GM23338 (cell line): ENCODE measurements around the gene ABCA12. TPM values are rescaled to one million over a fixed set of nuclear protein-coding genes. Genes with fewer than 3 reads are reported as not detected.

Source experiments
- ATAC-seq: fragments of 200-7000 bp; cut with Tn5 transposase; 3 replicates; pipeline ENCODE4 v1.9.1; 2020
- DNase-seq: peaks from one replicate; pipeline ENCODE4 v3.0.0-alpha.2; 2015; ENCODE audit warnings: low spot score
- H2AFZ ChIP-seq: fragments of 200-600 bp; sonication (generic); 2 replicates; pipeline ENCODE4 v1.8.0; 2016; ENCODE audit warnings: antibody characterized with exemption, mild to moderate bottlenecking, moderate library complexity
- H3F3A ChIP-seq: fragments of 200-600 bp; sonication (generic); replicated peaks from 2 replicates; pipeline ENCODE4 v1.8.0; 2017; ENCODE audit warnings: antibody characterized with exemption, mixed run types, low read depth
- H3K27ac ChIP-seq: fragments of 200-600 bp; sonication (generic); 2 replicates; pipeline ENCODE4 v1.6.1; 2016; ENCODE audit warnings: low read depth
- H3K27me3 ChIP-seq: fragments of 200-600 bp; sonication (generic); 2 replicates; pipeline ENCODE4 v1.8.0; 2016; ENCODE audit warnings: mild to moderate bottlenecking, mixed run types, moderate library complexity; ENCODE audit not compliant: insufficient read depth
- H3K36me3 ChIP-seq: fragments of 200-600 bp; sonication (generic); 2 replicates; pipeline ENCODE4 v1.8.0; 2016; ENCODE audit warnings: mild to moderate bottlenecking; ENCODE audit not compliant: insufficient read depth
- H3K4me1 ChIP-seq: fragments of 200-600 bp; sonication (generic); 2 replicates; pipeline ENCODE4 v1.8.0; 2016; ENCODE audit warnings: mild to moderate bottlenecking, moderate library complexity; ENCODE audit not compliant: insufficient read depth
- H3K4me2 ChIP-seq: fragments of 200-600 bp; sonication (generic); 2 replicates; pipeline ENCODE4 v1.7.1; 2017; ENCODE audit warnings: mixed run types
- H3K4me3 ChIP-seq: fragments of 200-600 bp; sonication (generic); 2 replicates; pipeline ENCODE4 v1.6.1; 2016; ENCODE audit warnings: mixed run types
- H3K79me2 ChIP-seq: fragments of 200-600 bp; sonication (generic); replicated peaks from 2 replicates; pipeline ENCODE4 v1.8.0; 2017; ENCODE audit warnings: mild to moderate bottlenecking; ENCODE audit not compliant: insufficient read depth
- H3K9me2 ChIP-seq: fragments of 200-600 bp; sonication (generic); 2 replicates; pipeline ENCODE4 v1.8.0; 2017; ENCODE audit not compliant: insufficient read depth
- H4K20me1 ChIP-seq: fragments of 200-600 bp; sonication (generic); replicated peaks from 2 replicates; pipeline ENCODE4 v1.8.0; 2017; ENCODE audit warnings: mild to moderate bottlenecking; ENCODE audit not compliant: insufficient read depth
- H3K27ac Mint-ChIP-seq: 2 replicates; pipeline ENCODE4 v1.8.0; 2020; ENCODE audit warnings: inconsistent platforms, mild to moderate bottlenecking, moderate library complexity, mixed read lengths
- H3K27me3 Mint-ChIP-seq: 3 replicates; pipeline ENCODE4 v1.8.0; 2022; ENCODE audit warnings: low read depth, mild to moderate bottlenecking, moderate library complexity, mixed read lengths, inconsistent platforms; ENCODE audit not compliant: insufficient read depth, poor library complexity
- H3K36me3 Mint-ChIP-seq: 3 replicates; pipeline ENCODE4 v1.8.0; 2021; ENCODE audit warnings: low read depth, mild to moderate bottlenecking, inconsistent platforms, moderate library complexity, mixed read lengths
- H3K4me1 Mint-ChIP-seq: 3 replicates; pipeline ENCODE4 v1.8.0; 2020; ENCODE audit warnings: mild to moderate bottlenecking, inconsistent platforms, mixed read lengths
- H3K4me3 Mint-ChIP-seq: 3 replicates; pipeline ENCODE4 v1.8.0; 2021; ENCODE audit warnings: moderate library complexity, mild to moderate bottlenecking, inconsistent platforms, mixed read lengths
- H3K9me3 Mint-ChIP-seq: 3 replicates; pipeline ENCODE4 v1.8.0; 2020; ENCODE audit warnings: moderate library complexity, mild to moderate bottlenecking, inconsistent platforms, mixed read lengths
- CREB1 ChIP-seq: fragments of 250-450 bp; sonication (Bioruptor Pico); IDR thresholded peaks from 2 replicates; pipeline ENCODE4 v1.5.0; 2020; ENCODE audit warnings: low read depth, mild to moderate bottlenecking, moderate library complexity
- CTCF ChIP-seq, 2 experiments: fragments of 200-600 bp in 1 of 2; sonication (generic) in 1 of 2; conservative IDR thresholded peaks; 2 replicates each; pipeline versions ENCODE4 v1.5.1 to v1.6.1; 2016 to 2017; ENCODE audit warnings: antibody characterized with exemption in 2 of 2, low read depth in 2 of 2, mild to moderate bottlenecking in 2 of 2, moderate library complexity in 1 of 2
- EZH2 ChIP-seq: fragments of 200-600 bp; sonication (generic); IDR thresholded peaks from one replicate; pipeline ENCODE4 v1.8.0; 2017; ENCODE audit warnings: antibody characterized with exemption, mild to moderate bottlenecking, low read depth; ENCODE audit not compliant: unreplicated experiment
- EZH2phosphoT487 ChIP-seq: fragments of 200-600 bp; sonication (generic); IDR thresholded peaks from one replicate; pipeline ENCODE4 v1.8.1; 2018; ENCODE audit warnings: antibody characterized with exemption; ENCODE audit not compliant: unreplicated experiment
- JUNB ChIP-seq: IDR thresholded peaks from one replicate; pipeline ENCODE4 v1.6.1; 2016; ENCODE audit warnings: antibody characterized with exemption; ENCODE audit not compliant: unreplicated experiment
- POLR2AphosphoS5 ChIP-seq: IDR thresholded peaks from 2 replicates; pipeline ENCODE4 v1.6.1; 2016; ENCODE audit warnings: antibody characterized with exemption, low read depth
- STAT1 ChIP-seq: IDR thresholded peaks from one replicate; pipeline ENCODE4 v1.6.1; 2016; ENCODE audit warnings: antibody characterized with exemption; ENCODE audit not compliant: unreplicated experiment
- ZNF114 ChIP-seq: fragments of 250-450 bp; sonication (Bioruptor Pico); IDR thresholded peaks from 2 replicates; pipeline ENCODE4 v1.5.0; 2020; ENCODE audit warnings: mild to moderate bottlenecking, moderate library complexity
- ZNF331 ChIP-seq: fragments of 250-450 bp; sonication (Bioruptor Pico); IDR thresholded peaks from 2 replicates; pipeline ENCODE4 v1.5.0; 2020; ENCODE audit warnings: low read depth, mild to moderate bottlenecking, moderate library complexity
- ZNF462 ChIP-seq: fragments of 250-450 bp; sonication (Bioruptor Pico); IDR thresholded peaks from 2 replicates; pipeline ENCODE4 v1.5.0; 2020; ENCODE audit warnings: mild to moderate bottlenecking, moderate library complexity
- polyA plus RNA-seq: library from polyadenylated mRNA; unstranded; fragments of >200 nt; fragmentation: Nextera tagmentation; extraction: Ambion mirVana; gene quantifications from 2 replicates; pipeline ENCODE4 v1.2.1, GENCODE V29; 2016
- total RNA-seq: library from RNA; depleted of rRNA; stranded (reverse); fragments of >200 nt; shearing (Covaris generic); gene quantifications from 2 replicates; pipeline ENCODE4 v1.2.3, GENCODE V29; 2014
- TF ChIP-seq, protein P1 (sequence below): IDR thresholded peaks from 2 replicates; pipeline ENCODE4 v1.6.1; 2016; ENCODE audit warnings: antibody characterized with exemption

The ABCA12 gene
- total and polyA plus RNA-seq, 2 experiments from 2014 or later, result 0.05 to 0.10 TPM

- H3K4me3 ChIP-seq, result no peak overlapping the region
- ATAC-seq, result no peak
- H3K4me2 ChIP-seq, result no peak overlapping the region
- H4K20me1 ChIP-seq, result no peaks in the 10 kb centered on the region
- no peak for DNase-seq
- H3F3A ChIP-seq, result no peaks in the 10 kb centered on the region
- no peak overlapping the region for H3K4me3 Mint-ChIP-seq
- H3K4me1 ChIP-seq, result no peaks in the 10 kb centered on the region
- H3K27me3 Mint-ChIP-seq, result peaks cover 2% of the 10 kb centered on the region
- no peaks in the 10 kb centered on the region for H3K27me3 ChIP-seq
- no peaks in the 10 kb centered on the region for H3K9me3 Mint-ChIP-seq
- TF ChIP-seq, protein P1, sequence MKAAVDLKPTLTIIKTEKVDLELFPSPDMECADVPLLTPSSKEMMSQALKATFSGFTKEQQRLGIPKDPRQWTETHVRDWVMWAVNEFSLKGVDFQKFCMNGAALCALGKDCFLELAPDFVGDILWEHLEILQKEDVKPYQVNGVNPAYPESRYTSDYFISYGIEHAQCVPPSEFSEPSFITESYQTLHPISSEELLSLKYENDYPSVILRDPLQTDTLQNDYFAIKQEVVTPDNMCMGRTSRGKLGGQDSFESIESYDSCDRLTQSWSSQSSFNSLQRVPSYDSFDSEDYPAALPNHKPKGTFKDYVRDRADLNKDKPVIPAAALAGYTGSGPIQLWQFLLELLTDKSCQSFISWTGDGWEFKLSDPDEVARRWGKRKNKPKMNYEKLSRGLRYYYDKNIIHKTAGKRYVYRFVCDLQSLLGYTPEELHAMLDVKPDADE, result no peak
- TF ChIP-seq CREB1 (CRISPR knock-in tag) (no peak), POLR2AphosphoS5 (no peak), CTCF (conservative IDR thresholded peaks at IDR 0.05; ENCODE audit: low read depth in 2 of 2) (no peak), EZH2 (no peak), ZNF331 (CRISPR knock-in tag) (no peak), EZH2phosphoT487 (no peak), JUNB (no peak), ZNF462 (no peak), ZNF114 (CRISPR knock-in tag) (no peak), STAT1 (no peak)
- H2AFZ ChIP-seq, result no peak overlapping the region
- H3K27ac Mint-ChIP-seq, result no peak overlapping the region
- peaks cover 4% of the 10 kb centered on the region; the same call in 1 of the 3 replicates for H3K4me1 Mint-ChIP-seq
- no peaks in the 10 kb centered on the region for H3K36me3 ChIP-seq
- no peak overlapping the region for H3K27ac ChIP-seq
- H3K9me2 ChIP-seq, result no peaks in the 10 kb centered on the region
- no peaks in the 10 kb centered on the region for H3K36me3 Mint-ChIP-seq
- no peaks in the 10 kb centered on the region for H3K79me2 ChIP-seq
These were observed 72.3 kb downstream of the ABCA12 start for GRCh38 chr2:215066124-215066523.
